ENCODE measurements around the gene ARHGAP26. TPM values are rescaled to one million over a fixed set of nuclear protein-coding genes. Genes with fewer than 3 reads are reported as not detected.
"Not testable (repeated sequence)": the region's sequence is repeated elsewhere in the genome, so short reads cannot be mapped to it uniquely, and the experiment has no call there.

ARHGAP26 gene
- total RNA-seq, 1 experiment from 2014 or later = 19.6 TPM

DNA sequence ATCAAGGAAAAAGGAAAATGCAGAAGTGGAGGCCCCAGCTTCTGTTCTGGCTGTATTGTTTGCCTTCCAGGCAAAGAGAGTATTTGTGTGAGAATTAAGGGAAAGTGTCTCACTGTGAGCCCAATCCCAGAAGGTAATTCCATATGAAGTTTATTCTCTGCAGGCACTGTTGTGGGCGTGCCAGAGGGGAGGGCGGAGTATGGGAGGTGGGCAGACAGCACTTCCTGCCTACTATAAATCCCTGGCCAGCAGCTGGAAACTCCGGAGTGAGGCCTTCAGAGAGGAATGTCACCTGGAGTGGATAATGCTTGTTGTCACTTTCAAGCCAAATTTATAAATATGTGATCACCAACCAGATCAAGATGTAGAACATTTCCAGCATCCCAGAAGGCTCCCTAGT is 209.5 kb downstream of the ARHGAP26 start:
- peak; percentile 70 for DNase-seq (ENCODE audit: low spot score)

DNA sequence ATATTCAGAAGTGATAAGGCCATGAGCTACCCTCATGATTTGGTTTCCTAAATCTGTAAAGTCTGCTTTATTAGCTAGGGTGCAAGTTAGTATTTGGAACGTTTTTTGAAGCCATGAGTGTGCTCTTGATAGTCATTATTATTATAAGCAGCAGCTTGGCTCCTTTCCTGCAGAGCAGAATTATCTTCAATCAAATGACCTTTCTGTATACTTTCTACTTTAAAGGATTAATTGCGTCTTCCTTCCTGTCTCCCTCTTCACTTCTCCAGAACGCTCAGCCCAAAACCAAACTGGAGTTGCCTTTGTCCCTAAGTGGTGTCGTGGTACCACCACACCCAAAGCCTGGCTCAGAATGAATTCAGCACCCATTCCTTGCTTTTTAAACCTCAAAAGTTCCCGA is 211.3 kb downstream of the ARHGAP26 start:
- DNase-seq (ENCODE audit: low spot score) = peak; percentile 31

- DNase-seq (ENCODE audit: low spot score) = peak; percentile 87
These were observed 212.0 kb downstream of the ARHGAP26 start for GRCh38 chr5:142981886-142982820.

DNA sequence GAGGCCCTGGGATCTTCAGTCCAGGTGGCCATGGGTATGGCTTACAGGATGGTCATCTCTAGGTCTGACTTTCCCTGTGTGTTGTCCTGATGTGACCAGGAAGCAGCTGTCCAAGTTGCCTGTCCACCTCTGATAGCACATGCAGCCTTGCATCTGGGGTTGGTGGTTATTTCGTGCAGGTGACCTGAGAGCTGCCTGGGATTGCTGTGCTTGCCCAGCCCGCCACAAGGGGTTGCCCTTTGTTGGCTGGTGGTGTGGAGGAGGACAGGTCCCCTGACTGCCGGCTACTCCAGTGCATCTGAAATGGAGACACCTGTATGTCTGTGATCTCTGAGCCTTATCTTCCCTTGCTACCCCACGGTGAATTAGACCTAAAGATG is 212.6 kb downstream of the ARHGAP26 start:
- DNase-seq (ENCODE audit: low spot score) = peak; percentile 52

- no peak for DNase-seq (ENCODE audit: low spot score)
These were observed 213.8 kb downstream of the ARHGAP26 start for GRCh38 chr5:142984011-142984410.

- no peak for DNase-seq (ENCODE audit: low spot score)
These were observed 214.3 kb downstream of the ARHGAP26 start for GRCh38 chr5:142984525-142984924.

- DNase-seq (ENCODE audit: low spot score) = not testable (repeated sequence)
These were observed 219.1 kb downstream of the ARHGAP26 start for GRCh38 chr5:142989270-142989669.

- not testable (repeated sequence) for DNase-seq (ENCODE audit: low spot score)
These were observed 219.9 kb downstream of the ARHGAP26 start for GRCh38 chr5:142990073-142990472.

GRCh38 chr5:142994218-142994617 is 224.0 kb downstream of the ARHGAP26 start:
- DNase-seq (ENCODE audit: low spot score) = no peak

- DNase-seq (ENCODE audit: low spot score) = not testable (repeated sequence)
These were observed 225.4 kb downstream of the ARHGAP26 start for GRCh38 chr5:142995621-142996020.

- no peak for DNase-seq (ENCODE audit: low spot score)
These were observed 227.4 kb downstream of the ARHGAP26 start for GRCh38 chr5:142997591-142997990.

DNA sequence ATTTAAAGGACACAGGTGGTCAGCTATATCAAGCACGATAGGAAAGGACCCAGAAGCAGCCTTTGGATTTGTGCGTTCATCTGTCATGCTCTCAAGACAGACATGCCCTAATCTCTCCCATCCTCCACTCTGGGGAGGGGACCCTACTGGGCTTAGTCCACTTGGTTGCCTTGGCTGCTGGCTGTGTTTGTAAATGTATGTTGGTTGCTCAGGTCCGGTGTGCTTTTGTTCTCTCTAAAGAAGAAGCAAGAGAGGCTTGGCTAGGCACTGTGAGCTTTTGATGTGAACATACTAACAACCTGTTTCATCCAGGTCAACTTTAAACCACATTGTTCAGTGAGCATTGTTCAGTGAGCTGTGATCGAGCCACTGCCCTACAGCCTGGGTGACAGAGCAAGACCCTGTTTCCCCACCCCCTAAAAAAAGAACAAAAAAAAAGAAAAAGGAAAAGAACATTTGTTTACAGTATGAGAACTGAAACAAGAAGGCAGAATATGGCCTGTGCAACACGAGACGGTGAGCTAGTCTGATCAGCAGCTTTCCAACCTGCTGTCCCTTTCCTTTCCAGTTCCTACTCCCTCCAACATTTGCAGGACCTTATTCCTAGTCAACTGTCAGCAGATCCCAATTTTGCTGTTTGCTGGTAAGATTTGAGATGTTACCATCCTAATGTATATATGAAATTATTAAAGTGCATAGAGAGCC is 228.3 kb downstream of the ARHGAP26 start:
- DNase-seq (ENCODE audit: low spot score) = no peak

- not testable (repeated sequence) for DNase-seq (ENCODE audit: low spot score)
These were observed 230.4 kb downstream of the ARHGAP26 start for GRCh38 chr5:143000551-143000950.

DNA sequence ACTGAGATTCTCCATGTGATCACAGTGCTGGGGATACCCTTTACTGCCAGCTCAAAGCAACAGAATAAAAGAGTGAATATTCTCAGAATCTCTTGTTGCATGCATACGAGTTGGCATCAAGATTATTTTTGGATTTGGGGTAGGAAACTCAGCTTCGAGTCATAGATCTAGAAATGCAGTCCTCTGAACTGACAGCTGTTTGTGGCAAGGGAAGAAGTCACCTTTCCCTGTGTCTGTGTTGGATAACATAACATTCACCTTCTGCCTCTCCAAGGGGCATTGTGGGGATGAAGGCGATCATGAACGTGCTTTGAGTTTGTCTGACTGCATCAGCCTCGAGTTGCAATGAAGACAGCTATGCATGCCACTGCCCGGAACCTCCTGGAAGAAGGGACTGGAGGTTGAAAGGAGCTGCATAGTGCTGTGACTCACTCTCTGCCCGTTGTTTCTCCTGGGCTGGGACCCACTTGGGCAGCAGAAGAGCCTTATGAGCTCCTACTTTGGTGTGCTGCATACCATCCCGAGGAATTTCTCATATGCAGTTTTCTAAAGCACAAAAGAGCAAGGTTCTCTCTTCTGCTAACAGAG is 231.7 kb downstream of the ARHGAP26 start:
- DNase-seq (ENCODE audit: low spot score) = no peak

DNA sequence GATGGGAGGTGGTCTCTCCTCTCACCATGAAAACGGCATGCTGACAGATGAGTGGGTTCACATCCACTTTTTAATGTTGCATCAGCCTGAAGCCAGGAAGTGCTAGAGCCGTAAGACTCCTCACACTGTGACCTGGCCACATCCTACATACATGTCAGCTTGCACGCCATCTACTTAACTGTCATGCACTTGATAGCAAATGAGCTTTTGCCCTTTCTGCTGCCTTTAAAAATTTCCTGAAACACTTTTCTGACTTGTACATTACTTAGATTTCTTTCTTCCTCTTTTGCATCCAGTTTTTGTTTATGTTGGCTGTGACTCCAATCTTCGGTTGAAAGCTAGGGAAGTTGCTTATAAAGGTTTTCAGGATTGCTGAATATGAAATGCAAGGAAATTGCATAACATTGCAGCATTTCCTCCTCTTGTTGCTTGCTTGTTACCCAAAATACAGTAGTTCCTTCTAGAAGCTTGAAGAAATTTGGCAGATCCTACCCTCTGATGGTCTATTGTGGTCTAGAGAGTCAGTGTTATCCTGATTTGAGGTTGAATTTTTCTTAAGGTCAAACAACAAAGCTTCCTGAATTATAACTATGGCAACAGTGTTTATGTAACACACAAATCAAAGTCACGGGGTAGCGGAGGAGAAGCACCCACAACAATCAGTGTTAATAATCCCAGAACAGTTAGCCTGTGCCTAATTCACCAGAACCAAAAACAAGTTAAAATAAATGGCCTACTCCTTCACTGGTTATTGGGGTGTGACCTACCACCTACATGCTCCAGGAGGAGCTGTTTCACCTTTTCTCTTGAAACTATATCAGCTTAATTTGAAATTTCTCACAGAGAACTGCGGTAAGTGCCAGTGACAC is 232.5 kb downstream of the ARHGAP26 start:
- peak; percentile 29 for DNase-seq (ENCODE audit: low spot score)

GRCh38 chr5:143003328-143003636 is 233.1 kb downstream of the ARHGAP26 start:
- no peak for DNase-seq (ENCODE audit: low spot score)

- no peak for DNase-seq (ENCODE audit: low spot score)
These were observed 234.4 kb downstream of the ARHGAP26 start for GRCh38 chr5:143004361-143005145.

GRCh38 chr5:143006501-143006900 is 236.3 kb downstream of the ARHGAP26 start:
- no peak for DNase-seq (ENCODE audit: low spot score)

GRCh38 chr5:143008032-143008431 is 237.9 kb downstream of the ARHGAP26 start:
- no peak for DNase-seq (ENCODE audit: low spot score)

DNA sequence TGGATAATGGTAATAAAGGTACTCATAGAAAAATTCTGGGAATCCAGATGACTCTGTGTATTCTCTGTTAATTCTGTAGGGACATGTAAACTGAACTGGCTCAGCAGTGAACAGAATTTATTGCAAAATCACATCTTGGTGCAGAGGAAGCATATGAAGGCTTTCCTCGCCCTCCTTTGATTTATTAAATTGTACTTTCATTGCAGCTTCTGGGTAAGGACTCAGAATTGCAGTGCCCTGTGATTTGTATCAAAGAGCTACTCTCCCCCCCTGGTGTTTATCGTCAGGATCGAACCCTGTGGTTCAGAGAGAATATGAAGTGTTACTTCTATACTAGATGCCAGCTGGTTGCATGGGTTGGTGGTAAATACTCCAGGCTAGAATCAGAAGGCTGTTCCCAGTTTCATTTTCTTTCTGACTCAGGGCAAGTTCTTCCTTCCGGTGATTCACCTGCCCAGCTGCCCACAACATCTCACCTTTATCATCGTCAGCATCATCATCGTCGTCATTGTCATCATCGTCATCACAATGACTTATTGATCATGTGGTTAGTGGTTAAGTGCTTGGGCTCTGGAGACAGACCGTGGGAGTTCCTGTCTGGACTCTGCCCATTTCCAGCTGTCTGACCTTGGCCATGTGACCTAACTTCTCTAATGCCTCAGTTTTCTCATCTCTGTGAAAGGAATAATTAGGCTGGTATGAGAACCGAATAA is 238.8 kb downstream of the ARHGAP26 start:
- peak; percentile 55 for DNase-seq (ENCODE audit: low spot score)
